ENCODE results near the gene RPRM. TPM values are rescaled to one million over a fixed set of nuclear protein-coding genes. Genes with fewer than 3 reads are reported as not detected.

Gene RPRM
- total and polyA plus RNA-seq, 2 of the 13 experiments (the other 11 are each of a cell fraction or from before 2014, with no cell fraction given), result not detected

- peak; percentile 67 for TF ChIP-seq ZBTB14 (CRISPR knock-in tag; IDR thresholded peaks at IDR 0.05)
- TF ChIP-seq HES4 (CRISPR knock-in tag; IDR thresholded peaks at IDR 0.05; ENCODE audit: borderline replicate concordance), result no peak
- no peak for TF ChIP-seq SYNCRIP (IDR thresholded peaks at IDR 0.05; ENCODE audit: insufficient read depth, low read depth, low read length)
- TF ChIP-seq ZNF577 (CRISPR knock-in tag; IDR thresholded peaks at IDR 0.05; ENCODE audit: borderline replicate concordance, low read depth), result no peak
- no peak for TF ChIP-seq PHF5A (CRISPR knock-in tag; IDR thresholded peaks at IDR 0.05; ENCODE audit: low read depth, unreplicated experiment)
- TF ChIP-seq KLF15 (CRISPR knock-in tag; IDR thresholded peaks at IDR 0.05; ENCODE audit: borderline replicate concordance), result no peak
- no peak for TF ChIP-seq RBM39 (IDR thresholded peaks at IDR 0.05; ENCODE audit: low read depth, low read length, poor library complexity, severe bottlenecking)
- TF ChIP-seq MED13 (CRISPR knock-in tag; IDR thresholded peaks at IDR 0.05), result no peak
- no peak for TF ChIP-seq AGO2 (optimal IDR thresholded peaks at IDR 0.05; ENCODE audit: low read depth, low read length)
- TF ChIP-seq, protein P1, sequence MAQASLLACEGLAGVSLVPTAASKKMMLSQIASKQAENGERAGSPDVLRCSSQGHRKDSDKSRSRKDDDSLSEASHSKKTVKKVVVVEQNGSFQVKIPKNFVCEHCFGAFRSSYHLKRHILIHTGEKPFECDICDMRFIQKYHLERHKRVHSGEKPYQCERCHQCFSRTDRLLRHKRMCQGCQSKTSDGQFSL (CRISPR knock-in tag; IDR thresholded peaks at IDR 0.05), result peak; percentile 82; the same call in 1 of the 2 replicates
- TF ChIP-seq ZNF737 (CRISPR knock-in tag; IDR thresholded peaks at IDR 0.05; ENCODE audit: borderline replicate concordance), result peak; percentile 89
- TF ChIP-seq MAZ (IDR thresholded peaks at IDR 0.05; ENCODE audit: borderline replicate concordance, low read depth, low read length), result no peak; the same call in 1 of the 2 replicates
- no peak for TF ChIP-seq MAZ (CRISPR knock-in tag; IDR thresholded peaks at IDR 0.05; ENCODE audit: low read depth)
- TF ChIP-seq TCF12 (IDR thresholded peaks at IDR 0.05), result no peak
- TF ChIP-seq TCF12 (CRISPR knock-in tag; IDR thresholded peaks at IDR 0.05), result peak; percentile 86; the same call in 1 of the 2 replicates
- TF ChIP-seq NFYC (CRISPR knock-in tag; IDR thresholded peaks at IDR 0.05), result no peak
- TF ChIP-seq ZNF749 (CRISPR knock-in tag; IDR thresholded peaks at IDR 0.05; ENCODE audit: borderline replicate concordance), result no peak
- TF ChIP-seq, protein P2, sequence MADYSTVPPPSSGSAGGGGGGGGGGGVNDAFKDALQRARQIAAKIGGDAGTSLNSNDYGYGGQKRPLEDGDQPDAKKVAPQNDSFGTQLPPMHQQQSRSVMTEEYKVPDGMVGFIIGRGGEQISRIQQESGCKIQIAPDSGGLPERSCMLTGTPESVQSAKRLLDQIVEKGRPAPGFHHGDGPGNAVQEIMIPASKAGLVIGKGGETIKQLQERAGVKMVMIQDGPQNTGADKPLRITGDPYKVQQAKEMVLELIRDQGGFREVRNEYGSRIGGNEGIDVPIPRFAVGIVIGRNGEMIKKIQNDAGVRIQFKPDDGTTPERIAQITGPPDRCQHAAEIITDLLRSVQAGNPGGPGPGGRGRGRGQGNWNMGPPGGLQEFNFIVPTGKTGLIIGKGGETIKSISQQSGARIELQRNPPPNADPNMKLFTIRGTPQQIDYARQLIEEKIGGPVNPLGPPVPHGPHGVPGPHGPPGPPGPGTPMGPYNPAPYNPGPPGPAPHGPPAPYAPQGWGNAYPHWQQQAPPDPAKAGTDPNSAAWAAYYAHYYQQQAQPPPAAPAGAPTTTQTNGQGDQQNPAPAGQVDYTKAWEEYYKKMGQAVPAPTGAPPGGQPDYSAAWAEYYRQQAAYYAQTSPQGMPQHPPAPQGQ (CRISPR knock-in tag; IDR thresholded peaks at IDR 0.05; ENCODE audit: borderline replicate concordance), result no peak
- TF ChIP-seq, protein P3, sequence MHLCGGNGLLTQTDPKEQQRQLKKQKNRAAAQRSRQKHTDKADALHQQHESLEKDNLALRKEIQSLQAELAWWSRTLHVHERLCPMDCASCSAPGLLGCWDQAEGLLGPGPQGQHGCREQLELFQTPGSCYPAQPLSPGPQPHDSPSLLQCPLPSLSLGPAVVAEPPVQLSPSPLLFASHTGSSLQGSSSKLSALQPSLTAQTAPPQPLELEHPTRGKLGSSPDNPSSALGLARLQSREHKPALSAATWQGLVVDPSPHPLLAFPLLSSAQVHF (CRISPR knock-in tag; IDR thresholded peaks at IDR 0.05), result 0 out of 2 replicates have a peak, but pooled peaks have one; percentile 39
- 0 out of 2 replicates have a peak, but pooled peaks have one; percentile 26 for TF ChIP-seq ZNF446 (CRISPR knock-in tag; IDR thresholded peaks at IDR 0.05)
- TF ChIP-seq CHD4 (IDR thresholded peaks at IDR 0.05; ENCODE audit: borderline replicate concordance, low read length), result no peak
- TF ChIP-seq ADNP (CRISPR knock-in tag; IDR thresholded peaks at IDR 0.05), result no peak
Measured at GRCh38 chr2:153478289-153479261, at the start of gene RPRM (continued).

All from HepG2 (cell line).